B cell (primary cell): ENCODE results near the gene SLC4A5.

Experiments used
- CTCF ChIP-seq: fragments of 200-600 bp; IDR thresholded peaks from one replicate; pipeline ENCODE4 v1.8.0; 2022; ENCODE audit warnings: antibody characterized with exemption, mild to moderate bottlenecking
- EZH2 ChIP-seq: IDR thresholded peaks from 2 replicates; pipeline ENCODE4 v1.6.1; 2012; ENCODE audit warnings: borderline replicate concordance, low read depth, mild to moderate bottlenecking, moderate library complexity, low read length; ENCODE audit not compliant: insufficient read depth, poor library complexity, severe bottlenecking

- no peak for TF ChIP-seq CTCF
- TF ChIP-seq EZH2, result no peak
Observed at GRCh38 chr2:74304332-74305148, 38.7 kb downstream of the SLC4A5 start.
